Activated naive CD8-positive, alpha-beta T cell treated with anti-CD3 and anti-CD28 coated beads, Interleukin-2, amount 10 ng/mL, durations not matched to agents 7 days and 5 days (primary cell): ENCODE results near the gene SLC26A6. TPM values are rescaled to one million over a fixed set of nuclear protein-coding genes. Genes with fewer than 3 reads are reported as not detected.

ENCODE experiments used
- ATAC-seq: fragments of 150-1000 bp; cut with Tn5 transposase; one replicate; pipeline ENCODE4 v1.10.0; 2021; ENCODE audit warnings: low read depth, moderate library complexity
- POLR2A ChIA-PET: fragments of 350-600 bp; sonication (Branson Sonifier 250); formaldehyde crosslinking; loops from one replicate; lab custom pipeline; 2021; ENCODE audit warnings: antibody characterized with exemption; lab: Charles Lee
- DNase-seq: peaks from one replicate; pipeline ENCODE4 v3.0.0; 2021
- H3K27ac Mint-ChIP-seq: one replicate; pipeline ENCODE4 v1.8.0; 2022; ENCODE audit warnings: mild to moderate bottlenecking, mixed read lengths
- H3K27me3 Mint-ChIP-seq: one replicate; pipeline ENCODE4 v1.8.0; 2022; ENCODE audit warnings: mild to moderate bottlenecking, moderate library complexity, mixed read lengths
- H3K36me3 Mint-ChIP-seq: one replicate; pipeline ENCODE4 v1.8.0; 2021; ENCODE audit warnings: mild to moderate bottlenecking, mixed read lengths
- H3K4me1 Mint-ChIP-seq: one replicate; pipeline ENCODE4 v1.8.0; 2021; ENCODE audit warnings: mixed read lengths
- H3K4me3 Mint-ChIP-seq: one replicate; pipeline ENCODE4 v1.8.0; 2022; ENCODE audit warnings: mild to moderate bottlenecking, moderate library complexity, mixed read lengths
- H3K9me3 Mint-ChIP-seq: one replicate; pipeline ENCODE4 v1.8.0; 2021; ENCODE audit warnings: mixed read lengths
- total RNA-seq, 2 experiments: library from RNA; stranded (reverse); gene quantifications; one replicate each; pipeline ENCODE4 v1.2.3, GENCODE V29; 2021

SLC26A6 gene
- total RNA-seq, 2 experiments from 2014 or later = 54.4 to 54.7 TPM

GRCh38 chr3:48597408-48597800, 37.9 kb downstream of the SLC26A6 start:
- Mint-ChIP-seq H3K4me3 (no peak overlapping the region), H3K9me3 (no peaks in the 10 kb centered on the region), H3K27ac (peak overlapping the region; percentile 64), H3K4me1 (peaks cover 4% of the 10 kb centered on the region), H3K27me3 (peaks cover 22% of the 10 kb centered on the region), H3K36me3 (peaks cover 7% of the 10 kb centered on the region)
- POLR2A ChIA-PET = no interaction called here
- ATAC-seq (no peak), DNase-seq (no peak)

DNA sequence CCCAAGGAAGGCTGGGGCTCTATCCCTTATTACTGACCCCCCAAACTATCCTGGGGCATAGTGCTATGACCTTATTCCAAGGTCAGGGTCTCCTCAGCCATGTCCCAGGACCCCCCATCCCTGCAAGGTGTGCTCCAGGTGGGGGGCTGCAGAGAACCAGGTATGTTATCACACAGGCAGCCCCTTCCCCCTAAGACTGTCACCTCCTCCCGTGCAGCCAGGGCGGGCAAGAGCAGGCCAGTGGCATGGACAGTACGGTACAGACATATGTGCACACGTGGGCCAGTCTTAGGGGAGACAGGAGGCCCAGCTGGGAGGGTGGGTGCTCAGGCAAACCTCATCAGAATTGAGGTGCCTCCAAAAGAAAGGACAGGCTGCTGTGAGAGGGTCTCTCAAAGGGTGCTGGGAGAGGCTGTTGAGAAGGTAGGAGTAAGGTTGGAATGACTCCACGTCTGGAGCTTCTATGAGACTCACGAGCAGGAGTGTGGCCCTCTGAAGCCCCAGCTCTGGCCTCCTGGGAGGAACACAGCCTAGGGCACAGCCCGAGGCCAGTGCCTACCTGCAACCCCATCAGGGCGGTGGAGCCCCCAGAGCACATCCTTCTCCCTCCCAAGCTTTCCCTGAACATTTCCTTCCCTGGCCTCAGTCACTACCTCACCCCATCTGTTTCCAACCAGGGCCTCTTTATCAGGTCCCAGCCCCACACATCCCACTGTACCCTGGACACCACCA, 38.4 kb downstream of the SLC26A6 start:
- Mint-ChIP-seq H3K9me3 (no peaks in the 10 kb centered on the region), H3K36me3 (peaks cover 4% of the 10 kb centered on the region), H3K27me3 (peaks cover 22% of the 10 kb centered on the region), H3K4me1 (peaks cover 4% of the 10 kb centered on the region), H3K27ac (peak overlapping the region; percentile 64), H3K4me3 (no peak overlapping the region)
- DNase-seq = no peak
- POLR2A ChIA-PET = no interaction called here
- ATAC-seq = no peak

DNA sequence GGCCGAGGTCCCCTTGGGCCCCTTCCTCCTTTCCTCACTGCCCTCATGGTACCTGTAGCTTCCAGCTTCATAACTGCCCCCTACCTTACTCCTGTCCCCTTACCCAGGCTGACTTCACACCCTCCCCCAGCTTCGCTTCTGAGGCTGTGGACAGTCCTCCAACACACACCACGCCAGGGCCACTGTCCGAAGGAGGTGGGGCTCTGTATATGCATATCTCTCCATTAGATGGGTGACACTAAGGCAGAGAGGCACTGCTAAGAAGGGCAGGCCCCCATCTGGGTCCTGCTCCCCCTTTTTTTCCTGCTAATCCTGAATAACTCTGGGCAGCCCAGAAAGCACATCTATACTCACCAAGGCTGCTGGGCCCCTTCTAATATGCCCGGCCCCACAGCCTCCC, 39.1 kb downstream of the SLC26A6 start:
- no peak overlapping the region for H3K4me3 Mint-ChIP-seq
- H3K27me3 Mint-ChIP-seq = peaks cover 22% of the 10 kb centered on the region
- peaks cover 4% of the 10 kb centered on the region for H3K4me1 Mint-ChIP-seq
- POLR2A ChIA-PET = no interaction called here
- DNase-seq = no peak
- H3K9me3 Mint-ChIP-seq = no peaks in the 10 kb centered on the region
- ATAC-seq = no peak
- H3K27ac Mint-ChIP-seq = no peak overlapping the region
- peaks cover 4% of the 10 kb centered on the region for H3K36me3 Mint-ChIP-seq

DNA sequence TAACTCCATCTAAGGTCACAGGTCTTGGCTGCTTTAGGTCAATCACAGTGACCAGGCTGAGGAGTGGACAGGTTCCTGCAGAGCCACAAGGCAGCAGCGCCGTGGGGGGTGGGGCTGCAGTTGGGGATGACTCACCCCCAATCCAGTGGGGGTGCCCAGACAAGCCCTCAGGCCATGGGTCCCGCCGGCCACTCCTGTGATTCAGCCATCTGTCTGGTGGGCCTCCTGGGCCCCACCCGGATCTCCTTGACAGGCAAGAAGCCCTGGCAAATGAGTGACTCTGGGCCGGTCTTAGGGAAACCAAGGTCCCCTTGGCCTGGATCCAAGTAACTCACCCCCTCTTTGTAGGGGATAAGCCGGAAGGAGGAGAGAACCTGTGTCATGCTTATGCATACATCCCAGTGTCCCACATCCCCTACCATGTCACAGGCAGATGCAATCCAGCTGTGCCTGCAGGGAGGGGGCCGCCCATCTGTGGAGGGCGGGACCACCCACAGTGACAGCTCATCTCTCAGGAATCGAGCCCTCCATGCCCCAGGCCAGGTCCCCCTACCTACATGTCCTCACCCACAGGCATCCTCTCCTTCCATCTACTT, 39.6 kb downstream of the SLC26A6 start:
- no peak for DNase-seq
- no peaks in the 10 kb centered on the region for H3K9me3 Mint-ChIP-seq
- no peak for ATAC-seq
- H3K4me3 Mint-ChIP-seq = no peak overlapping the region
- H3K36me3 Mint-ChIP-seq = peaks cover 4% of the 10 kb centered on the region
- H3K27me3 Mint-ChIP-seq = peaks cover 24% of the 10 kb centered on the region
- H3K4me1 Mint-ChIP-seq = peaks cover 4% of the 10 kb centered on the region
- no peak overlapping the region for H3K27ac Mint-ChIP-seq
- POLR2A ChIA-PET = no interaction called here

DNA sequence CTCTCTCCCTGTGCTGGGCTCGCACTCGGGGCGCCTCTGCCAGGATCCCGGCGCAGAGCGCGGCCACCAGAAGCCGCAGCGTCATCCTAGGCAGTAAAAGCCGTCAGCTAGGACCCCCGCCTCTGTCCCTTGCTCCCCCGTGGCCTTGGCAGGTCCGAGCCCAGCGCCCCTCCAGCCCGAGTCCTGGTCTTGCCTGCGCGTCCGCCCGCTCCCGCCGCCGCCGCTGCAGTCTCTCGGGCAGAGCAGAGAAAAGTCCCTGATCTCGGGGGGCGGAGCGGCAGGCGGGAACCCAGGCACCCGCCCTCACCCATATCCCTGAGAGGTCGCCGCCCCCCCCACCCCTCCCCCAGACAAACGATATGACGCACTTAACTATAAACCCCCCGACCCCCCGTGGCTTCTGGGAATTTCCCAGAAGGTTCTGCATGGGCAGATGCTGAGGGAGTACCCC, 40.2 kb downstream of the SLC26A6 start, which contains the start of gene COL7A1:
COL7A1 (minus strand) TSS at position 255 of the 451 bp plus-strand sequence; CDS start at position 85, 170 bp downstream.
- POLR2A ChIA-PET = no interaction called here
- Mint-ChIP-seq H3K36me3 (peaks cover 4% of the 10 kb centered on the region), H3K27me3 (peaks cover 26% of the 10 kb centered on the region), H3K4me3 (no peak within 1 kb of the TSS), H3K4me1 (peaks cover 4% of the 10 kb centered on the region), H3K9me3 (no peaks in the 10 kb centered on the region), H3K27ac (no peak within 1 kb of the TSS)
- DNase-seq = no peak
- no peak for ATAC-seq

GRCh38 chr3:48594417-48595049, 40.7 kb downstream of the SLC26A6 start:
- POLR2A ChIA-PET = interaction anchor here (0.6 kb wide), 1 partner anchor 120 kb away, joined by 7 read pairs; no protein-coding TSS in a partner anchor
- peaks cover 4% of the 10 kb centered on the region for H3K4me1 Mint-ChIP-seq
- DNase-seq = no peak
- ATAC-seq = no peak
- H3K9me3 Mint-ChIP-seq = no peaks in the 10 kb centered on the region
- H3K36me3 Mint-ChIP-seq = peaks cover 4% of the 10 kb centered on the region
- H3K27ac Mint-ChIP-seq = no peak overlapping the region
- peaks cover 26% of the 10 kb centered on the region for H3K27me3 Mint-ChIP-seq
- H3K4me3 Mint-ChIP-seq = no peak overlapping the region

- POLR2A ChIA-PET = no interaction called here
- no peak overlapping the region for H3K4me3 Mint-ChIP-seq
- ATAC-seq (no peak), DNase-seq (no peak)
- peaks cover 31% of the 10 kb centered on the region for H3K27me3 Mint-ChIP-seq
- no peaks in the 10 kb centered on the region for H3K9me3 Mint-ChIP-seq
- peaks cover 4% of the 10 kb centered on the region for H3K36me3 Mint-ChIP-seq
- peaks cover 4% of the 10 kb centered on the region for H3K4me1 Mint-ChIP-seq
- H3K27ac Mint-ChIP-seq = no peak overlapping the region
These were observed 41.9 kb downstream of the SLC26A6 start for GRCh38 chr3:48593337-48593736.

- ATAC-seq = no peak
- H3K9me3 Mint-ChIP-seq = no peaks in the 10 kb centered on the region
- peaks cover 4% of the 10 kb centered on the region for H3K36me3 Mint-ChIP-seq
- H3K27me3 Mint-ChIP-seq = peaks cover 32% of the 10 kb centered on the region
- POLR2A ChIA-PET = no interaction called here
- no peak for DNase-seq
- H3K4me3 Mint-ChIP-seq = no peak overlapping the region
- H3K4me1 Mint-ChIP-seq = peaks cover 4% of the 10 kb centered on the region
- H3K27ac Mint-ChIP-seq = no peak overlapping the region
These were observed 42.7 kb downstream of the SLC26A6 start for GRCh38 chr3:48592519-48593087.

DNA sequence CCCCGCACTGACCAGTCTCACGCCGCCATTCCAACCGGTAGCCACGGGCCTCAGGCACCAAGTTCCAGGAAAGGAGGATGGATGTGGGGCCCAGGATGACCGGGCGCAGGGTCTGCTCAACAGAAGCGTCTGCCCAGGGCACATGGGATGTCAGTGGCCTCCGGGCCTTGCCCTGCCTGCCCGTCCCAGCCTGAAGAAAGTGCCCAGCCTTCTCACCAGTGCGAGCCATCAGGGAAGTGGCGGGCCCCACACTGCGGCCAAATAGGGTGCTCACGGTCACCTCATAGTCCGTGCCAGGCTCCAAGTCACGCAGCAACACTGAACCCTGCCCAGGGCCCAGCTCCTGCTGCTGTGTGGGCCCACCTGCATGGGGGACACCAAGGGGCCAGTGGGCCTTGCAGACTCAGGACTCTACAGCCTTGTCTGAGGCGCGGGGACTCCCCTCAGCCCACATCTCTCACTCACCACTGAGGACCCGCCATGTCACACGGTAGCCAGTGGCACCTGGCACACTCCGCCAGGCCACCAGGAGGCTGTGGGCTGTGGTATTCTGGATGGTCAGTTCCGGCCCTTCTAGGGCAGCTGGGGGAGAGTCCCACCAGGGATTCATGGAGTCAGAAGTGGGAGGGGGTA, 43.3 kb downstream of the SLC26A6 start:
- H3K36me3 Mint-ChIP-seq = peaks cover 2% of the 10 kb centered on the region
- H3K9me3 Mint-ChIP-seq = no peaks in the 10 kb centered on the region
- no peak overlapping the region for H3K27ac Mint-ChIP-seq
- no peak overlapping the region for H3K4me3 Mint-ChIP-seq
- peaks cover 32% of the 10 kb centered on the region for H3K27me3 Mint-ChIP-seq
- no peak for DNase-seq
- H3K4me1 Mint-ChIP-seq = peaks cover 4% of the 10 kb centered on the region
- POLR2A ChIA-PET = no interaction called here
- ATAC-seq = no peak

DNA sequence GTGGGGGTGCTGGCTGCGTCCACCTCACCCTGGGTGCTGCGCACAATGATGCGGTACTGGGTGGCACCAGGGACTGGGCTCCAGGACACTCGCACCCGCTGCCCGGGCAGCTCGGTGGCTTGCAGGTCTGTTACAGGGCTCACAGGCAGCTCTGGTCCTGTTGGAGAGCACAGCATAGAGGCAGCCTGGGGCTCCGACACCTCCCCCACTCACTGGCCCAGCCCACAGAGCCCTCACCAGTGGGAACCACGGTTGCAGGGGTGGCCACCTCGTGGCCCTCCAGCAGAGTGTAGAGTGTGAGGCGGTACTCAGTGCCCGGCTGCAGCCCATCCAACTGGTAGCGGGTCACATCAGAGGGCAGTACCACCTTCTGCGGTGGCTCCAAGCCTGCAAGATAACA, 43.8 kb downstream of the SLC26A6 start:
- H3K4me3 Mint-ChIP-seq = no peak overlapping the region
- H3K27me3 Mint-ChIP-seq = peaks cover 32% of the 10 kb centered on the region
- peaks cover 2% of the 10 kb centered on the region for H3K36me3 Mint-ChIP-seq
- H3K9me3 Mint-ChIP-seq = no peaks in the 10 kb centered on the region
- POLR2A ChIA-PET = no interaction called here
- peaks cover 4% of the 10 kb centered on the region for H3K4me1 Mint-ChIP-seq
- no peak for DNase-seq
- no peak overlapping the region for H3K27ac Mint-ChIP-seq
- ATAC-seq = no peak

GRCh38 chr3:48588230-48588629, 47.0 kb downstream of the SLC26A6 start:
- no peaks in the 10 kb centered on the region for H3K9me3 Mint-ChIP-seq
- no peak overlapping the region for H3K27ac Mint-ChIP-seq
- H3K36me3 Mint-ChIP-seq = no peaks in the 10 kb centered on the region
- H3K27me3 Mint-ChIP-seq = peaks cover 13% of the 10 kb centered on the region
- no peak for DNase-seq
- no peak for ATAC-seq
- peaks cover 2% of the 10 kb centered on the region for H3K4me1 Mint-ChIP-seq
- no peak overlapping the region for H3K4me3 Mint-ChIP-seq
- POLR2A ChIA-PET = no interaction called here

GRCh38 chr3:48587686-48588085, 47.6 kb downstream of the SLC26A6 start:
- POLR2A ChIA-PET = no interaction called here
- no peaks in the 10 kb centered on the region for H3K9me3 Mint-ChIP-seq
- H3K36me3 Mint-ChIP-seq = no peaks in the 10 kb centered on the region

DNA sequence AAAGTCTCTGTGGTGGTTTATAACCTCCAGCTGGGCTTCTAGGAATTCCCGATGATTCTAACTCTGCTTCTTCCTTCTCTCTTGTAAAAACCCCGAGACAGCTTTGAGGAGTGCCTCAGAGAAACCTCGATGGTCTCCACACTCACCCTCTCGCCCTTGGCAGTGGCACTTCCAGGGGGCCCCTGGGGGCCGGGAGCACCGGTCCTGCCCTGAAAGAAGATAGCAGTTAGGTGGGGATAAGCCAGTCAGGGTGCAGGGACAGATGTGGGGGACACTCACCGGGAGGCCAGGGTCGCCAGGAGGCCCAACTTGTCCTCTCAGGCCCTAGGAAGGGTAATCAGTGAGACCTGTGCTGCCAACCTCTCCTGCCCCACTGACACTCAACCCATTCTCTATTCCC, 49.9 kb downstream of the SLC26A6 start:
- H3K9me3 Mint-ChIP-seq = no peaks in the 10 kb centered on the region
- DNase-seq (no peak), ATAC-seq (no peak)
- H3K4me3 Mint-ChIP-seq = no peak overlapping the region
- H3K36me3 Mint-ChIP-seq = no peaks in the 10 kb centered on the region
- peaks cover 11% of the 10 kb centered on the region for H3K27me3 Mint-ChIP-seq
- peaks cover 2% of the 10 kb centered on the region for H3K4me1 Mint-ChIP-seq
- POLR2A ChIA-PET = interaction anchor here (0.6 kb wide), 1 partner anchor 22 kb away, joined by 3 read pairs; no protein-coding TSS in a partner anchor
- no peak overlapping the region for H3K27ac Mint-ChIP-seq

More at GRCh38 chr3:48587686-48588085, 47.6 kb downstream of the SLC26A6 start:
- DNase-seq (no peak), ATAC-seq (no peak)
- H3K4me3 Mint-ChIP-seq = no peak overlapping the region
- peaks cover 13% of the 10 kb centered on the region for H3K27me3 Mint-ChIP-seq
- H3K4me1 Mint-ChIP-seq = peaks cover 2% of the 10 kb centered on the region
- H3K27ac Mint-ChIP-seq = no peak overlapping the region
